ENCODE results near the gene FNDC11.

FNDC11 gene

GRCh38 chr20:63539441-63540370, 14.3 kb upstream of the FNDC11 start:
- no peak for DNase-seq (ENCODE audit: low read depth in 2 of 2)

- DNase-seq (ENCODE audit: low read depth in 2 of 2), result no peak
Measured at GRCh38 chr20:63540417-63541186, 13.4 kb upstream of the FNDC11 start.

GRCh38 chr20:63541371-63541770, 12.6 kb upstream of the FNDC11 start:
- no peak for DNase-seq (ENCODE audit: low read depth in 2 of 2)

- no peak for DNase-seq (ENCODE audit: low read depth in 2 of 2)
Measured at GRCh38 chr20:63542031-63542559, 11.9 kb upstream of the FNDC11 start.

GRCh38 chr20:63542696-63543095, 11.3 kb upstream of the FNDC11 start:
- no peak for DNase-seq (ENCODE audit: low read depth in 2 of 2)

GRCh38 chr20:63543131-63543530, 10.8 kb upstream of the FNDC11 start:
- no peak for DNase-seq (ENCODE audit: low read depth in 2 of 2)

- DNase-seq (ENCODE audit: low read depth in 2 of 2), result no peak
Measured at GRCh38 chr20:63543733-63544132, 10.2 kb upstream of the FNDC11 start.

GRCh38 chr20:63544241-63544957, 9.6 kb upstream of the FNDC11 start:
- DNase-seq (ENCODE audit: low read depth in 2 of 2), result no peak

GRCh38 chr20:63544958-63545516, 8.9 kb upstream of the FNDC11 start:
- no peak for DNase-seq (ENCODE audit: low read depth in 2 of 2)

GRCh38 chr20:63545814-63546213, 8.1 kb upstream of the FNDC11 start:
- DNase-seq (ENCODE audit: low read depth in 2 of 2), result no peak

GRCh38 chr20:63546256-63546955, 7.6 kb upstream of the FNDC11 start:
- DNase-seq (ENCODE audit: low read depth in 2 of 2), result no peak

GRCh38 chr20:63546956-63547724, 6.8 kb upstream of the FNDC11 start:
- no peak for DNase-seq (ENCODE audit: low read depth in 2 of 2)

GRCh38 chr20:63547725-63548480, 6.1 kb upstream of the FNDC11 start, which contains the start of gene SRMS:
Gene SRMS, minus strand, starts transcription at chr20:63547749. Its CDS starts 286 bp downstream, at chr20:63547463.
- DNase-seq (ENCODE audit: low read depth in 2 of 2), result no peak

- no peak for DNase-seq (ENCODE audit: low read depth in 2 of 2)
Measured at GRCh38 chr20:63548542-63548941, 5.4 kb upstream of the FNDC11 start.

GRCh38 chr20:63549019-63549418, 4.9 kb upstream of the FNDC11 start:
- DNase-seq (ENCODE audit: low read depth in 2 of 2), result no peak

- no peak for DNase-seq (ENCODE audit: low read depth in 2 of 2)
Measured at GRCh38 chr20:63549679-63550282, 4.2 kb upstream of the FNDC11 start.

- no peak for DNase-seq (ENCODE audit: low read depth in 2 of 2)
Measured at GRCh38 chr20:63551068-63551467, 2.9 kb upstream of the FNDC11 start.

GRCh38 chr20:63552481-63553249, 1.3 kb upstream of the FNDC11 start:
- DNase-seq (ENCODE audit: low read depth in 2 of 2), result peak; percentile 14 to 32

All from activated CD8-positive, alpha-beta memory T cell treated with anti-CD3 and anti-CD28 coated beads for 4 hours (primary cell).